Femur (tissue), 1 donor: ENCODE measurements around the gene CTRB1.
"Not testable (repeated sequence)": the region's sequence is repeated elsewhere in the genome, so short reads cannot be mapped to it uniquely, and the experiment has no call there.

ENCODE experiments used
- DNase-seq: peaks from one replicate; pipeline ENCODE4 v3.0.0-alpha.2; 2017

The CTRB1 gene

DNA sequence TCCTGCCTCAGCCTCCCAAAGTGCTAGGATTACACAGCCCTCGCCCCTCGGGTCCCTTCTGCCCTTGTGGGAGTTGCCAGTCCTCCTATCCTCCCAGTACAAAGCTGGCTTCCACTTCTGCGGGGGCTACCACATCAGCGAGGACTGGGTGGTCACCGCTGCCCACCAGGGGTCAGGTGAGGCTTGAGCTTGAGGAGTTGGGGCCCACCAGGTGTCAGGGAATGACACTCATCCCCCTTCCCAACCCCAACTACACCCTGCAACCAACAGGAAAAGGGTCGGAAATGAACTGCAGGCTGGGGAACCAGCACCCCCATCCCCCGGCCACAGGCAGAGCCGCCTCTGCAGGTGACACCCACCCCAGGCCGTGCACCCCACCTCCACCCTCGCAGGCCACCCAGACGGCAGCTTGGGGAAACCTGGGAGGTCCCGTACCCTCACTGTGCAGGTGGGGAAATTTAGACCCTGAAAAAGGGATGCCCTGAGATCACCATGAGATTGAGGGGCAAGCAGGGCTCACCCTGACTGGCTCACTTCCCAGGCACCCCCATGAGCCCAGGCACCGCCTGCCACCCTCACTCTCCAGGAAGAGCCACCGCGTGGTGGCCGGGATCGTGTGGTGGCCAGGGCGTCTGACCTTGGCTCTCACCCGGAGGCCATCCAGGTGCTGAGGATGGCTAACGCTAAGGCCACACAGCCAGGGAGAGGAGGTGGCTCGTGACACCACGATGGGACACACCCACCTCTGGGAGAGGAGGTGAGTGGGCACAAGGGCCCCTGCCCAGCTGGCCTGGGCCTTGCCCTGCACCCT is 8.0 kb downstream of the CTRB1 start:
- no peak for DNase-seq

DNA sequence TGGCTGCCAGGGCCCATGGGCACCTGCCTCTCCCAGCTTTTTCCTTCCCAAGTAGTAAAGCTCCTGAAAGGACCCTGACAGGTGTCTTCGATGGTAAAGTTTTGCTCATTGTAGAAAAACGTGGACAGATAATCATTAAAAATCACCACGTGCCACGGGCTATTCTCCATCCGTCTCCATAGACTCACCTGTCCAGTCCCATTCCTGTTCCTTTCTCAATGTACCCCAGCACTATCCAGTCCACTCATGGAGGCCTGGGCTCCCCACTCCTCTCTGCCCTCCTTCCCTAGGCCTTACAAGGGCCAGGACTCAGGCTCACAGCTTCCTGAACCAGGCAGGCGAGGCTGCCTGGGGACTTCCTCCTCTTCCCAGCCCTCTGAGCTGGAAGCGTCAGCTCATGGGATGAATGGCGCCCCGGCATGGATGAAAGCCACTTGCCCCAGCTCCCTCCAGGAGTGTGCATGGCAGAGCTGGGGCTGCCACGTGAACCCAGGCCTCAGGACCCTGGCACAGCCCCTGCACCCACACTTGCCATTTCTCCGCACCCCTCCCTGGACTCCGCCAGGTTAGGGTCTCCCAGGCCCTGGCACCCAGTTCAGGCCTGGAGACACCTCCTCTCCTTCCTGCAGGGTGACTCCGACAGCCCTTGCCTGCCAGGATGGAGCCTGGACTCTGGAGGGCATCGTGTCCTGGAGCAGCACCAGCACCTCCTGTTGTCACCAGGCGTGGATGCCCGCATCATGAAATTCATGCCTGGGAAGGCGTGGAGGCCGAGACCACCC is 8.8 kb downstream of the CTRB1 start:
- DNase-seq: peak; percentile 28

DNA sequence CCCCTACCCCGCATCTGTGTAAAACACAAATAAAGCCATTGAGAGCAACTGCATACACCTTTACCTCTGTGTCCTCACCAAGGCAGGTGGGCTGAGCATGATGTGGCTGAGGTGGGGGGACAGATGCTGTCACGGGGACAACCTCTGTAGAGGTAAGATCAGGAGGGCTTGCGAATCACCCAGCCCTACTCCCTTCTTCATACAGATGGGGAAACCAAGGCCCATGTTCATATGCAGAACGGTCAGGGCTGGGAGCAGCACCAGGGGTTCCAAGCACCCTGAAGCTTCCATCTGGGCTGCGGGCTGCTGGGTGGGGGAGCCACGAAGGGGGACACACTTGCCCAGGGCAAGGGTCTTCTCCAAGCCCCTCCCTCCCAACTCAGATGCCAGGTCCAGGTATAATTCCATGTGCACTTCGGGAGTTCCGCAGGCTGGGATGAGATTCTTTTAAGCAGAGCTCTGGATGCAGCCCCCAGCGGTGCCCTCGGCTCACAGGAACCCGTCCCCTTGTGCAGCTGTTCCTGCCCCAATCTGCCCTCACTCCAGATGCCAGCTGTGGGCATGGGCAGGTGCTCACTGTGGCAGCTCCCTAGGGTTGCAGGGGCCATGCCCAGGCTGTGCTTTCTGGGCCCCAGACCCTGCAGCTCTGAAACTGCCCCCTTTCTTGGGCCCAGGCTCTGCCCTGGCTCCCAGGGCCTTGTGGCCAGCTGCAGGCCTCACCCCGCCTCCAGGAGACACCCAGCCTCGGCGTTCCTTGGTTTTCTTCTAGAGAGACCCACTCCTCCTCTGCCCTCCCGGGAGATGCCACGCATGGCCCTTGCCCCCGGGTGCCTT is 9.6 kb downstream of the CTRB1 start:
- DNase-seq: peak; percentile 22

DNA sequence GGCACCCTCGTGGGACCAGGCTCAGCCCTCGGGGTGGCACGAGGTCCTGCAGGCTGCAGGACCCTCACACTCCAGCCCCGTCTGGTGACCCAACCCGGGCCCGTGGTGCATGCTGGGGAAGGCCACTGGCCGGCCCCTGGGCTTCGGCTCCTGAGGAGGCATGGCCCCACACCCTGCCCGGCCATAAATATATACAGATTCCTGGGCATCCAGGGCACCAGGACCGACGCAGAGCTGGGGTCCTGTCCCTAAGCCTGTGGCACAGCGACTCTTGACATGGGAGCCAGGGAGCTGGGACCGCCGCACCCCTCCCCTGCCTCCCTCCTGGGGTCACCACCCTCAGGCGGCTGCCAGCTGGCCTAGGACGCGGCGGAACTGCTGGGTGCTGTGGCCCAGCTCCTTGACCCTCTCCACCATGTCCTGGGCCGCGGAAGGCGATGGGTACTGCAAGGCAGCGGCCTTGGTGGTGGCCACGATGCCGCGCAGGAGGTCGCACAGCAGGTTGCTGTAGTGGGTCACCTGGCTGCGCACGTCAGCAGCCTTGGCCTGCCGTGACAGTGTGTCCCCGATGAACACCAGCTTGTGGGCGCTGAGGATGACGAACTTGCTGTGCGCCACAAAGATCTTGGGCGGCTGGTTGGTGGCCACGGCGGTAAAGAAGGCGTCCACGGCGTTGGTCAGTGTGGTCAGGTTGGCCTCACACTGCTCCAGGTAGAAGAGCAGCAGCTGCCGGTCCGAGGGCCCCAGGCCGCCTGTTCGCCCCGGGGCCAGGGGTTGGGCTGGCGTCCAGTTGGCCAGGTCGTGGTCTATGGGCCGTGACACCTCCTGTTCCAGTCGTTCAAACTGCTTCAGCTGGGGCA is 10.6 kb downstream of the CTRB1 start:
- peak; percentile 31 for DNase-seq

DNA sequence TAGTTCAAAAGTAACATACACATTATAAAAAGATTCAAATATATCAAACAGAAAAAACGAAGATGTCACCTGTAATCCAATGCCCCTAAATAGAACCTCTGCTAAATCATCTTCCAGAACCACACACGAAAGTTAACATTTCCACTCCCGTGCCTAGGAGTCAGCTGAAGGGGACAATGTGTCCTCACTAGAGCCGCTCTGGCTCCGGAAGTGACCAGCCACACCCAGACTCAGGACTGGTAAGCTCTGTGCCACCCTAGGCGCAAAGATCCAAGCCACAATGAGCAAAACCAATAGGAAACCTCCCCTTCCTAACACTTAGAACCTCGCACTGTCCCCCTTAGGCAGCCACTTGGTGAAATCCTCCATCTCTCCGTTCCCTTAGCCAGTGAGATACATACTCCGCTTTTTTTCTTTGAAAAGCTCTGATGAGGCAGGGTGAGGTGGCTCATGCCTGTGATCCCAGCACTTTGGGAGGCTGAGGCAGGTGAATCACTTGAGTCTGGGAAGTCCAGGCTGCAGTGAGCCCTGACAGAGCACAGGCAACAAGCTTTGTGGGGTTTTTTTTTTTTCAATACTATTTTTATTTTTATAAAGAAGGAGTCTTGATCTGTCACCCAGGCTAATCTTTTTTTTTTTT is 11.8 kb downstream of the CTRB1 start:
- peak; percentile 17 for DNase-seq

DNA sequence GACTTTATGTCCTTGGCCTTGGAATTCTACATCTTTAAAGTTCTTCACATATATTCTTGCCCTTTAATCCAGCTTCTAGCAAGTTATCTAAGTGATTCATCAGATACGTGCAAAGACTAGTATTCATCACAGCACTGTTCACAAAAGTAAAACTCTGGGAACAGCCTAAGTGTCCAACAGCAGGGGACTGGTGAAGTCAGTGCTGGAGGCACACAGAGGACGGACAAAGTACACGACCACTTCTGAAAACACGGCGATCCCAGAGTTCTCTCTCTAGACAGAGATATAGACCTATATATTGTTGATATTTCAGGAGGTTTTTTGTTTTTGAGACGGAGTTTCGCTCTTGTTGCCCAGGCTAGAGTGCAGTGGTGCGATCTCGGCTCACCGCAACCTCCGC is 12.8 kb downstream of the CTRB1 start:
- DNase-seq: no peak

DNA sequence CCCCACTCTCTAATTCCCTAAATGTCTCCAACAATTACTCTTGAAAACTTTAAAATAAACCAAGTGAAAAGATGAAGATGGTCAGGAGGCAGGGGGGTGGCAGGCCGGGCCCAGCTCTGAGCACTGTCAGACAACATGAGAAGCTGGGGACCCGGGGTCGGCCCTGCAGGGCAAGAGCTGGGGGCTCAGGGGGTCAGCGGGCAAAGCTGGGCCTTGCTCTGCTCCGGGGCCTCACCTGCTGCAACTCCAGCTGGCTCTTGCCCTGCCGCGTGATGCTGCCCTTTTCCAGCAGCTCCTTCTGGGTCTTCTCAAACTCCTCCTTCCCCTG is 14.8 kb downstream of the CTRB1 start:
- no peak for DNase-seq

DNA sequence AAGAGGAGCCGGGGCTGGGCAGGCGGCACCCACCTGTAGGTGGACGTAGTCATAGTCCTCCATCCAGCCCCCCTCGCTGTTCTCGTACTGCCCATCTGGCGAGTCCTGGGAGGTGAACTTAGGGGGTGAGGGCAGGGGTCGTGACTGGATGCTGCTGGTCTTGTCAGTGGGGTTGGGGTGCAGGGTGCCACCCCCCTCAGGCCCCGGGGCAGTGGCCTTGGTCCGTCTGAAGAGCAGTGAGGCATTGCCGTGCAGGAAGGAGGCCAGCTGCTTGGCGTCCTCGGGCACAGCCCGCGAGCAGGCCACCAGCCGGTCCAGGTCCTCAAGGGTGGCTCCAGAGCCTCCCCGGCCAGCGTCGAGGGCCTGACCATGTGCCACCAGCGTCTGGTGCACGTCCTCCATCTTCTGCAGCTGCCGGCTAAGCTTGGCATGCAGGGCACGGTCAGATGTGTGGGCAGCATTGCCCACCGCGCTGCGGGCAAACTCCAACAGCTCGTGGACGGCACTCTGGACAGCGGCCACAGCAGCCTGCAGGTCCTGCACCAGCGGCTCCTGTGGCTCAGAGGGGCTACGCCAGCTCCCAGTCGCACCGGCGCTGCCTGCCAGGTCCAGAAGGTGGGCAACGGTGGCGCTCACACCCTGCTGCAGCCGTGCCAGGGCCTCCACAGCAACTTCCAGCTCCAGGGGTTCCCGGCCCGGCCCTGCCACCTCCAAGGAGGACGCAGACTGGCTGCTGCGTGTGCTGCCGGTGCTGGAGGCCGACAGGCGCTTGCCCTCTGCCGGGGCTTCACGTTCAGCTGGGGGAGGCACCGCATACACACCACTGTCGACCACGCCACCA is 16.3 kb downstream of the CTRB1 start:
- DNase-seq: peak; percentile 37

DNA sequence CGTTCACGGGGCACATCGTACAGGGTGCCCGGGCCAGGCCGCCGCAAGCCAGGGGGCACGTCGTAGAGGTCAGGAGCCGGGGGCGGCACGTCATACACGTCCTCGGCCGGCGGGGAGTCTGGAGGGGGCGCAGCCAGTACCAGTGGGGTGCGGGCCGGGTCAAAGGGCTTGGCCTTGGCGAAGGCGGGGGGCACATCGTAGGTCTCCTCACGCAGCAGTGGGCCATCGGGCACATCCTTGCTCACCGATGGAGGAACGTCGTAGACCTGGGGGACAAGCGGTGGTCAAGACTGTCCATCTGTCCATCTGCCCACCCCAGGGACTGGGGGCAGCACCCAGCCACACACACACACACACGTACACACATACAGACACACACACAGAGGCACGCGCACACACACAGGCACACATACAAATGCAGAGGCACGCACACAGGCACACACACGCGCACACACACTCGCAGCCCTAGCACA is 17.0 kb downstream of the CTRB1 start:
- no peak for DNase-seq

DNA sequence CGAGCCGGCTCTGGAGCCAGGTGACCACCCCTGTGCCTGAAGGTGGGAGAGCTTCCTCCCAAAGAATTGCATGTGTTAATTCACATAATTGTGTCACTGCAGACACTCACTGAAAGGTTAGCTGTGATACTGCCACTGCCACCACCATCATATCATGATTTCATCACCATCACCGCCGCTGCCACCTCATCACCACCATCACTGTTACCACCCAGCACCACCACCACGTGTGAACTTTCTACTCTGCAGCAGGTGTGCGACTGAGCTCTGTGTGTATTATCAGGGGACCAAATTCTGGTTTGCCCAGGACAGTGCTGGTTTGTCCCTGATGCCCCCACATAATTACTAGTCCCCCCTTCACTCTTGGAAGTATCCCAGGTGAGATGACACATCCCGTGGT is 17.4 kb downstream of the CTRB1 start:
- no peak for DNase-seq

DNA sequence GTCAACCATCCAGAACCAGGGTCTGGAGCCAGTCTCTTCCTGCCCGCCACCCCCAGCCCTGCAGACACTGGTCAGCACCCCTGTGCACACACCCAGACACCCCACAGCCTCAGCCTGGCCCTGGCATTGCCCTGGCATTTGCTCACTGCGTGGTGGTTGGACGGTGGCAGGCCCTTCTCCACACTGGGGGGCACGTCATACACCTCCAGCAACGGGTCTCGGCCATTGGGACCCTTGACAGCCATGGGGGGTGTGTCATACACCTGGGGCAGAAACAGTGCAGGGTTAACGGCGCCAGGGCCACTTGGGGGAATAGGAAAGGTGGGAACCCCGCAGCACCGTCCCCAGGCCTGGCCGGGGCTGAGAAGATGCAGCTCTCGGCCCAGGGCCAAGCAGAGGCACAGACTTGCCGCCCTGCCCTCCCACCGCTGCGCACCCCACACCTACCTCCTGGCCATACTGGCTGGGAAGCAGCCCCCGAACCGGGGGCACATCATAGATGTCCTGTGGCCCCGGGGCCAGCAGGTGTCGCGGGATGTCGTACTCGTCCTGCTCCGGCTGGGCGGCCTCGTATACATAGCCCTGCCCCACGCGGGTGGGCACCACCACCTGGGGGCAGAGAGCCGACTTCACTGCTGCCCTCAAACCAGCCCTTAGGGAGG is 18.1 kb downstream of the CTRB1 start:
- DNase-seq: no peak

DNA sequence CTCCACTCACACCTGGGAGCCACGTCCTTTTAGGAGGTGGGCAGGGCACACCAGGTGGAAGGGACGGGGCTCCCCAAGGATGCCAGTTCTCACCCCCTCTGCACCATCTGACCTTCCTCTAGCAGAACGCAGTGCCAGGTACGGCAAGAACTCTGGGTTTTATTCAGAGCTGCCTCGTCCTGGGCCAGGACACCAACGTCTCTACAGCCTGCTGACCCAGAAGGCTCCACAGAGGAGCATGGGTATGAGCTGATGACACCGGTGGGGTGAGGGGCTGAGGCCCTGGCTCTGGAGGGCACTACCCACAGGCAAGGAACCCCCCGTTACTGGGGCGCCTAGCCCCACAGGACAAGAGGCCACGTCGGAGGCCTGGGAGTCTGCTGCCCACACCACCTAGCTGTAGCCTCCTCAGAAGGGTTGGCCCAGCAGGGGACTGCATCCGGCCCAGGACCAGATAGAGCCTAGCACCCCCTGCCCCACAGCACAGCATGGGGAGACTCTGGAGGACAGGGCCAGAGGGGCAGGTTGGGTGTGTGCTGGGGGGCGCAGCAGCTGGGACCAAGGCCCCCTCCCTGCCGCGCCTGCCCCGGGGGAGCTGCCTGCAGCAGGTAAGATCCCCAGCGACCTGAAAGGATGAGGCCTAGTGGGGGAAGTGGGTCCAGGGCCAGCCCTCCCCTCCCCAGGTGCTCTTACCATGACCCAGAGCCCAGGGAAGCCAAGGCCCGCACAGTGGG is 18.8 kb downstream of the CTRB1 start:
- DNase-seq: no peak

DNA sequence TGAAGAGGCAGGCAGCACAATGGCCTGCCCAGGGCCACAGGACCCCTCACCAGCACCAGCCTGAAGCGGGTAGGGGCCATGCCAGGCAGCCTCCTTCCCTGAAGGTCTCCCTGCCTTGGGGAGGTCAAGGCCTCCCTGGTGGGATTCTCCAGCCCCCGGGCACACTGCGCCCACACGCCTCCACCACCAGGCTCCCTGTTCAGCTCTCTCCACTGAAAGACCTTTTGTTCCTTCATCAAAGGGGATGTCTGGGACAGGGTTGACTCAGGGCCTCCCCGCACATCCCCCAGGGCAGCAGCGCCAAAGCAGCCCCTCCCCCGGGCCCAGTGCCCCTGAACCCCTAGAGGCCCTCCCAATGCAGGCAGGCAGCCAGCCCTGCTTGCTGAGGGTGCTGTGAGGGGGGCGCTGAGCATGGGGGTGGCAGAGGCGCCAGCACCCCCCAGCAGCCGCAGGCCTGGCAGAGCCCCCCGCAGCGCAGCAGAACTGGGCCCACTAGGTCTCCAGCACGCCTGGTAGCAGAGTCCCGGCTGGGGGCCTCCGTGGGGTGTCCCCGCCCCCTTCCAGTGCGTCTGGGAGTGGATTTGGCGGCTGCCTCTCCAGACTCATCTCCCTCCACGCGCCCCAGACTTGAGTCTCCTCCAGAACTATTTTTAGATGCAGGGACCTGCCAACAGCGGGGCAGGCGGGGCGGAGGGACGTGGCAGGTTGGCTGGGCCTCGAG is 19.5 kb downstream of the CTRB1 start:
- DNase-seq: peak; percentile 93

DNA sequence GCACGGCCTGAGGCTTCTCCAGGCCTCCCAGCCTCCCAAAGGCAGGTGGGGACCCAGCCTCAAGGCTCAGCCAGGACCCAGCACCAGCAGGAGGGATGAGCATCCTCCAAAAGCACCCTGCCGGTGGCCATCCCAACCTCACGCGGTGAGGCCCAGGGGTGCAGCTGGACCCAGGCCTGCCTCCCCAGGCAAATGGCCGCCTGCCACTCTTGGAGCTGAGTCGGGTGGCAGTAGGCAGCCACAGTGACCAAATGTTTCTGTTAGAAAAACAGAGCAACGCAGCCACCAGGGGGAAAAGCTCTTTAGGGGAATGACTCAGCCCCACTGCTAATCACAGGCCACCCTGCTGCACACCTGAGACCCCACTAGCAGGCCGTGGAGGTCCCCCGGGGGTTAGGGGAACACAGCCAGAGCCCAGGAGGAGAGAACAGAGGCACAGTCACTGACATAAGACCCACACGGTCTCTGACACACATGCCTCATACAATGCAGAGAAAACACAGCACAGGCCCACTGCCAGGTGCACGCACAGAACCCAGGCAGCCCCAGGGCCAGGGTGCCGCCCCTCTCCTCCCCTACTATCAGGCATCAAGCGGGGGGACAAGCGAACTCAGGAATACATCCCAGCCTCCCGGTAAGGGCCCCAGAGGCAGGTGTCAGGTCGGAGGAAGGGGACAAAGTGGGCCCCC is 20.2 kb downstream of the CTRB1 start:
- no peak for DNase-seq

DNA sequence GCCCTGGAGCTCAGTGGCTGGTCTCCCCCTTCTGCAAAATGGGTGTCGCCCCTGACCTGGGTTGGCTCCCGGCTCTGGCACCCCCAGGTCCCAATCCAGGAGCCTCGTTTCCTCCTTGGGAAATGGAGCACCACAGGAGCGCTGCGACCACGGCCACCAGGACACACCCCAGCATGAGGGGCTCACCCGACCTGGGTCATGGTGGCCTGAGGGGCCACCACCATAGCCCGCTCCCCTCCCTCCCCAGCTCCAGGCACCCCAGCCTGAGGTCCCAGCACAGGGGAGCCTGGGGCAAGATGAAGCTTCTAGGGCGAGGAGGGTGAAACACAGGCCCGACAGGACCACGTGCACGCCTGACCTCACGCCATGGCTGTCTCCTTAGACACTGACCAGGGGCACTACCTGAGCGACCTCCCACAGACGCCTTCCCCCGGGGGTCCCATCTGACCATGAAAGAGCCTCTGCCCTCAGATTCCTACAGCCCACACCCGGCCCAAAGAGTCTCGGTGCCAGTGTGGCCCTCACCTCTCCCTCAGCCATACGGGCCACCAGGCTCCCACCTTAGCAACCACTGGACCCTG is 20.8 kb downstream of the CTRB1 start:
- DNase-seq: no peak

DNA sequence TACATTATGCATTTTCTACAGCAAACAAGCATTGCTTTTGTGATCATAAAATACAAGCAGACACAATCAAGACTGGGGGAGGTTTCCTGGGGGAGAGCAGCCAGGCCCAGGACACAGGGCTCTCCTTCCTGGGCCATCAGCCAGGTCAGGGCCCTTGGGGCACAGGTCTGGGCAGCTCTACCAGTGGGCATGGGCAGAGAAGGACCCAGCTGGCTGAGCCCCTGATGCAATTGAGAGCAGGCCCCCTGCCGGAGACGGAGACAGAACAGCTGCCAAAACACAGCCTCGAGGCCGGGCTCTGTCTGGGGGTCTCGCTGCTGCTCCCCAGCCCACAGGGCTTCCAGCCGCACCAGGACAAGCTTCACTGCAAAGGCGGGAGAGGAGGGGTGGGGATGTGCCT is 21.8 kb downstream of the CTRB1 start:
- DNase-seq: not testable (repeated sequence)

DNA sequence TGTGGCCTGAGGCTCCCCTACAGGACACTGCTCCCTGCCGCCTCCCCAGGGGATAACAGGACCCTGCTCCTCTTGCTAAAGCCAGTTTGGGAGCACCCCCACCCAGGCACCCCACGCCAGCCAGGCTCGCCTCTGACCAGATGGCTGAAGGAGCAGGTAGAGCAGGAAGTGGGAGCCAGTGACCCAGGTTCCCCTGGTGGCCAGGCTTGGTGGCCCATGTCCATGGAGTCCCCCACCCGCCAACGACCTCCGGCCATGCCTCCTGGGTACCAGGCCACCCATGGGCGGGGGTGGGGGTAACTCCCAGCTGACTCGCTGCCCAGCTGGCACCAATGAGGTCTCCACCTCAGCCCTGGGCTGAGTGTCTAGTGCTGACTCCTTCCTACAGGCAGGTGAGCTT is 22.6 kb downstream of the CTRB1 start:
- no peak for DNase-seq

DNA sequence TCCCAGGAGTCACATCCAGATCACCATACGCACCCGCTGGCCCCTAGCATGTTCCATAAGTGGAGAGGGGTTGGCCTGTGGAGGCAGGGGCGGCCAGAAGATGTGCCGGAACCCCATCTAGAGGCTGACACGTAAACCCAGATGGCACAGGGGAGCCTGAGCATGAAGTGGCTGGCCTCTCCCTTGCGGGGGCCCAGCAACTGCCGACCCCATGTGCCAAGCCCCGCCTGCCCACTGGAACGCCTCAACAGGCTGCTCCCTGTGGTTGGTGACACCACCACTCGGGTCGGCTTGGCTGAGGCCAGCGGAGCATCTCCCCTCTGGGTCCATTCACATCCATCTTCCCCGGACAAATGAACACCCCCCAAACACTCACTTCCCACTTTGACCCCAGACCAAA is 23.2 kb downstream of the CTRB1 start:
- DNase-seq: no peak
